GM23248 (cell line): ENCODE measurements around the gene CACNG4. TPM values are rescaled to one million over a fixed set of nuclear protein-coding genes. Genes with fewer than 3 reads are reported as not detected.

Experiments
- DNase-seq: peaks from one replicate; pipeline ENCODE4 v3.0.0-alpha.2; 2015
- H2AFZ ChIP-seq: fragments of 200-600 bp; sonication (generic); 2 replicates; pipeline ENCODE4 v1.6.1; 2016; ENCODE audit warnings: antibody characterized with exemption
- H3F3A ChIP-seq: fragments of 200-600 bp; sonication (generic); 2 replicates; pipeline ENCODE4 v1.6.1; 2016; ENCODE audit warnings: mild to moderate bottlenecking, antibody characterized with exemption, mixed run types; ENCODE audit not compliant: insufficient read depth
- H3K27ac ChIP-seq: fragments of 200-600 bp; sonication (generic); 2 replicates; pipeline ENCODE4 v1.5.1; 2016; ENCODE audit warnings: mild to moderate bottlenecking
- H3K27me3 ChIP-seq: fragments of 200-600 bp; sonication (generic); replicated peaks from 2 replicates; pipeline ENCODE4 v1.6.1; 2016; ENCODE audit warnings: mild to moderate bottlenecking; ENCODE audit not compliant: insufficient read depth
- H3K36me3 ChIP-seq: fragments of 200-600 bp; sonication (generic); 2 replicates; pipeline ENCODE4 v1.6.1; 2016; ENCODE audit warnings: low read depth, mild to moderate bottlenecking
- H3K4me1 ChIP-seq: fragments of 200-600 bp; sonication (generic); 2 replicates; pipeline ENCODE4 v1.6.1; 2016; ENCODE audit warnings: mild to moderate bottlenecking; ENCODE audit not compliant: insufficient read depth
- H3K4me2 ChIP-seq: fragments of 200-600 bp; sonication (generic); one replicate; pipeline ENCODE4 v1.6.1; 2016; ENCODE audit warnings: mild to moderate bottlenecking; ENCODE audit not compliant: unreplicated experiment
- H3K4me3 ChIP-seq: fragments of 200-600 bp; sonication (generic); 2 replicates; pipeline ENCODE4 v1.5.1; 2016; ENCODE audit warnings: mild to moderate bottlenecking
- H3K79me2 ChIP-seq: fragments of 200-600 bp; sonication (generic); 2 replicates; pipeline ENCODE4 v1.6.1; 2016; ENCODE audit warnings: mild to moderate bottlenecking; ENCODE audit not compliant: insufficient read depth
- H3K9ac ChIP-seq: fragments of 200-600 bp; sonication (generic); 2 replicates; pipeline ENCODE4 v1.6.1; 2016; ENCODE audit warnings: mild to moderate bottlenecking
- H3K9me2 ChIP-seq: fragments of 200-600 bp; sonication (generic); 2 replicates; pipeline ENCODE4 v1.6.1; 2016; ENCODE audit warnings: mixed run types, mild to moderate bottlenecking, moderate library complexity; ENCODE audit not compliant: insufficient read depth
- H3K9me3 ChIP-seq: fragments of 200-600 bp; sonication (generic); one replicate; pipeline ENCODE4 v1.6.1; 2017; ENCODE audit warnings: low read depth
- H4K20me1 ChIP-seq: fragments of 200-600 bp; sonication (generic); 2 replicates; pipeline ENCODE4 v1.6.0; 2016; ENCODE audit not compliant: insufficient read depth
- EZH2 ChIP-seq: fragments of 200-600 bp; sonication (generic); IDR thresholded peaks from 2 replicates; pipeline ENCODE4 v1.6.1; 2018; ENCODE audit warnings: antibody characterized with exemption, mild to moderate bottlenecking; ENCODE audit not compliant: insufficient read depth, poor library complexity, severe bottlenecking
- EZH2phosphoT487 ChIP-seq: fragments of 200-600 bp; sonication (generic); IDR thresholded peaks from 2 replicates; pipeline ENCODE4 v1.6.1; 2018; ENCODE audit warnings: antibody characterized with exemption, moderate library complexity, mild to moderate bottlenecking, low read depth; ENCODE audit not compliant: insufficient read depth
- WGBS, 2 experiments: methylation state at CpG; one replicate each; pipeline ENCODE4 v1.1.6; 2015 to 2017; ENCODE audit warnings: low lambda C conversion rate in 2 of 2, low coverage in 1 of 2; ENCODE audit errors: missing lambda C conversion rate in 2 of 2; 5-methylcytosine and 5-hydroxymethylcytosine counted together
- in situ Hi-C: fragments of 300-500 bp; cut with MboI; formaldehyde crosslinking; loops from 2 replicates; pipeline ENCODE4 v1.15.0; 2020
- polyA plus RNA-seq: library from polyadenylated mRNA; unstranded; fragments of >200 nt; fragmentation: Nextera tagmentation; extraction: Ambion mirVana; gene quantifications from 2 replicates; pipeline ENCODE4 v1.2.1, GENCODE V29; 2016
- total RNA-seq: library from RNA; depleted of rRNA; stranded (reverse); fragments of >200 nt; shearing (Covaris generic); gene quantifications from 2 replicates; pipeline ENCODE4 v1.2.3, GENCODE V29; 2014

The CACNG4 gene
- total and polyA plus RNA-seq, 2 experiments from 2014 or later: not detected

GRCh38 chr17:66985338-66986237 lies 21.1 kb downstream of the CACNG4 start:
- WGBS, 2 experiments: 54 to 63% methylated on average over 12 of the region's 12 CpGs
- Histone ChIP-seq H3K27me3 (peaks cover 80% of the 10 kb centered on the region), H4K20me1 (no peaks in the 10 kb centered on the region), H3K36me3 (no peaks in the 10 kb centered on the region), H3K79me2 (no peaks in the 10 kb centered on the region), H3K9me2 (no peaks in the 10 kb centered on the region), H3F3A (no peaks in the 10 kb centered on the region), H3K27ac (no peak overlapping the region), H3K4me3 (no peak overlapping the region), H3K9me3 (no peaks in the 10 kb centered on the region), H2AFZ (no peak overlapping the region), H3K4me2 (no peak overlapping the region), H3K9ac (no peak overlapping the region), H3K4me1 (peaks cover 2% of the 10 kb centered on the region; the same call in 1 of the 2 replicates)
- in situ Hi-C loops: no loop called here
- no peak for DNase-seq
- no peak for TF ChIP-seq EZH2phosphoT487
- TF ChIP-seq EZH2: no peak

DNA sequence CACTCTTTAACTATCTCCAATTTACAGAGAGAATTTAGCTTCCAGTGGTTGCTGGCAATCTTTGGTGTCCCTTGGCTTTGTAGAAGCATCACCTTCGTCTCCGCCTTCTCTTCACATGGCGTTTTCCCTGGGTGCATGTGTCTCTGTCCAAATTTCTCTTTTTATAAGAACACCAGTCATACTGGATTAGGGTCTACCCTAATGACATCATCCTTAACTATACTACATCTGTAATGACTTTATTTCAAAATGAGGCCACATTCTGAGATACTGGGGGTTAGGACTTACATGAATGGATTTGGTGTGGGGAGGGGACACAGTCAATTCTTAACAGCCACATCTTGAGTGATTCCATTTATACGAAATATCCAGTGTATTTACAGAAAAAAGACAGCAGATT lies 22.2 kb downstream of the CACNG4 start:
- no peak for DNase-seq
- H3K9ac ChIP-seq: no peak overlapping the region
- TF ChIP-seq EZH2phosphoT487: no peak
- no peak for TF ChIP-seq EZH2
- H3K9me3 ChIP-seq: no peaks in the 10 kb centered on the region
- H3K9me2 ChIP-seq: no peaks in the 10 kb centered on the region
- no peak overlapping the region for H3K4me2 ChIP-seq
- H3K36me3 ChIP-seq: no peaks in the 10 kb centered on the region
- no peak overlapping the region for H2AFZ ChIP-seq
- in situ Hi-C loops: no loop called here
- no peak overlapping the region for H3K27ac ChIP-seq
- H3K27me3 ChIP-seq: peaks cover 77% of the 10 kb centered on the region
- no peaks in the 10 kb centered on the region for H3K79me2 ChIP-seq
- 70 to 72% methylated on average over 4 of the region's 4 CpGs for WGBS, 2 experiments
- H4K20me1 ChIP-seq: no peaks in the 10 kb centered on the region
- H3F3A ChIP-seq: no peaks in the 10 kb centered on the region
- H3K4me3 ChIP-seq: no peak overlapping the region
- H3K4me1 ChIP-seq: no peaks in the 10 kb centered on the region

GRCh38 chr17:66987059-66987616 lies 22.6 kb downstream of the CACNG4 start:
- no peak overlapping the region for H3K4me3 ChIP-seq
- H3K4me1 ChIP-seq: no peaks in the 10 kb centered on the region
- H3K9me3 ChIP-seq: no peaks in the 10 kb centered on the region
- no peaks in the 10 kb centered on the region for H3K36me3 ChIP-seq
- H3K4me2 ChIP-seq: no peak overlapping the region
- H4K20me1 ChIP-seq: no peaks in the 10 kb centered on the region
- WGBS, 2 experiments: 9 to 12% methylated on average over 2 of the region's 2 CpGs
- no peak for DNase-seq
- no peak for TF ChIP-seq EZH2phosphoT487
- no peak for TF ChIP-seq EZH2
- H3F3A ChIP-seq: no peaks in the 10 kb centered on the region
- H3K79me2 ChIP-seq: no peaks in the 10 kb centered on the region
- H3K9me2 ChIP-seq: no peaks in the 10 kb centered on the region
- no peak overlapping the region for H2AFZ ChIP-seq
- peaks cover 74% of the 10 kb centered on the region for H3K27me3 ChIP-seq
- no peak overlapping the region for H3K27ac ChIP-seq
- in situ Hi-C loops: no loop called here
- no peak overlapping the region for H3K9ac ChIP-seq

DNA sequence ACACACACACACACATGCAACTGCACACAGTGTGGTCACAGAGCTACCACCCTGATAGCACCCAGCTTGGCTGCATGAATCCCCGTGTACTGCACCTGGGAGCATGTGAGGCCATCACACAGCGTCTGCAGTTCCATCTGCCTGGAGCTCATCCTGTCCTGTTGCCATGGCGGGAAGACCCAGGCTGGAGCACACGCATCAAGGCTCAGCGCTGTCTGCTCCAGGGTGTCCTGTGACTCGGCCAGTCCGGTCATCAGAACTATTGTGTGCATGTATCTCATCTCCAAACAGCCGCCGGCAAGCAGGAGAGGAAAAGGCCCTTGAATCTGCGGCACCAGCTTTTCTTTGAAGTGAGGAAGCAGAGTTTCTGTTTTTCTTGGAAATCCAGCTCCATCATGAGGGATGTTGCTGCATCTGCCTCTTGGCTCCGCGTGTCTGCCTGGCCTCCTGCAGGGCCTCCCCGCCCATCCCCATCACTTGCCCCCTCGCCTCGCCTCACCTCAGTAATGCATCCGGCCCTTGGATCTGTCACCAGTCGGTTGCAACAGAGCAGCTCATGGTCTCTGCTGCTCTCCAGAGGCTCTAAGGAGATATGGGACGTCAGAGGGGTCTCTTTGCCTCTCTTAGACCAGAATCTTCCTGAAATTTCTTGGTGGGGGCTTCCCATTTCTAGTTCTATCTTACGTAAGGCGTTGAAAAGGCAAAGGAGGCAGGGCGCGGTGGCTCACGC lies 23.7 kb downstream of the CACNG4 start:
- H3K27me3 ChIP-seq: peaks cover 71% of the 10 kb centered on the region

More for the DNA sequence above, 23.7 kb downstream of the CACNG4 start:
- in situ Hi-C loops: no loop called here
- TF ChIP-seq EZH2phosphoT487: no peak
- no peak for TF ChIP-seq EZH2
- no peak overlapping the region for H3K27ac ChIP-seq
- H4K20me1 ChIP-seq: no peaks in the 10 kb centered on the region
- H3K36me3 ChIP-seq: no peaks in the 10 kb centered on the region
- no peak for DNase-seq
- H3F3A ChIP-seq: no peaks in the 10 kb centered on the region
- no peak overlapping the region for H2AFZ ChIP-seq
- H3K9me3 ChIP-seq: no peaks in the 10 kb centered on the region
- 50 to 56% methylated on average over 22 of the region's 23 CpGs for WGBS, 2 experiments
- H3K79me2 ChIP-seq: no peaks in the 10 kb centered on the region
- no peaks in the 10 kb centered on the region for H3K4me1 ChIP-seq
- H3K4me3 ChIP-seq: no peak overlapping the region
- H3K9ac ChIP-seq: no peak overlapping the region
- no peak overlapping the region for H3K4me2 ChIP-seq
- no peaks in the 10 kb centered on the region for H3K9me2 ChIP-seq
